SK-N-MC (cell line): ENCODE results near the gene TIMM23.
"Not testable (repeated sequence)": the region's sequence is repeated elsewhere in the genome, so short reads cannot be mapped to it uniquely, and the experiment has no call there.

Experiments
- EZH2 ChIP-seq: fragments of 200-600 bp; sonication (generic); IDR thresholded peaks from one replicate; pipeline ENCODE4 v1.6.1; 2017; ENCODE audit warnings: antibody characterized with exemption
- POLR2AphosphoS5 ChIP-seq: IDR thresholded peaks from 2 replicates; pipeline ENCODE4 v1.6.1; 2012; ENCODE audit warnings: mild to moderate bottlenecking, low read depth, low read length, borderline replicate concordance

- not testable (repeated sequence) for TF ChIP-seq EZH2, POLR2AphosphoS5
Measured at GRCh38 chr10:46049497-46049831, 77.2 kb downstream of the TIMM23 start.
